IMR-90 (cell line): ENCODE data around the gene IQCE. TPM values are rescaled to one million over a fixed set of nuclear protein-coding genes. Genes with fewer than 3 reads are reported as not detected.

Source experiments
- ATAC-seq: fragments of 200-7000 bp; cut with Tn5 transposase; 2 replicates; pipeline ENCODE4 v1.9.1; 2020; ENCODE audit warnings: low read depth, mild to moderate bottlenecking, moderate library complexity
- BruUV-seq: library from RNA; stranded (reverse); fragments of 400-500 nt; replicated peaks from 2 replicates; lab custom pipeline; 2021; lab: Mats Ljungman, UMichigan
- CTCF ChIA-PET: fragments of 300-600 bp; formaldehyde crosslinking; extraction: SDS; loops from one replicate; lab custom pipeline; 2021; ENCODE audit warnings: antibody characterized with exemption; lab: Yijun Ruan, JAX
- POLR2A ChIA-PET: fragments of 300-600 bp; sonication (Branson Sonifier 250); formaldehyde crosslinking; loops from one replicate; lab custom pipeline; 2022; ENCODE audit warnings: antibody characterized with exemption; ENCODE audit not compliant: unreplicated experiment; lab: Charles Lee
- DNase-seq: peaks from one replicate; pipeline ENCODE4 v3.0.0; 2013
- H2AFZ ChIP-seq: replicated peaks from 2 replicates; pipeline ENCODE3; 2013; ENCODE audit warnings: low read length, mild to moderate bottlenecking; ENCODE audit not compliant: poor library complexity
- H2AK5ac ChIP-seq: 2 replicates; pipeline ENCODE4 v1.6.1; 2013; ENCODE audit warnings: low read depth, low read length, inconsistent platforms
- H2AK9ac ChIP-seq: replicated peaks from 2 replicates; pipeline ENCODE3; 2013; ENCODE audit warnings: mild to moderate bottlenecking, low read depth, low read length, moderate library complexity; ENCODE audit not compliant: poor library complexity
- H2BK120ac ChIP-seq: 2 replicates; pipeline ENCODE4 v1.6.1; 2013; ENCODE audit warnings: low read depth, low read length, inconsistent platforms
- H2BK15ac ChIP-seq: 3 replicates; pipeline ENCODE4 v1.6.1; 2013; ENCODE audit warnings: low read depth, low read length, inconsistent platforms
- H2BK20ac ChIP-seq: 2 replicates; pipeline ENCODE4 v1.6.1; 2013; ENCODE audit warnings: low read depth, mild to moderate bottlenecking, inconsistent platforms, low read length, moderate library complexity
- H2BK5ac ChIP-seq: 2 replicates; pipeline ENCODE4 v1.6.1; 2013; ENCODE audit warnings: mild to moderate bottlenecking, low read depth, low read length, inconsistent platforms; ENCODE audit not compliant: poor library complexity, severe bottlenecking
- H3K14ac ChIP-seq: replicated peaks from 2 replicates; pipeline ENCODE4 v1.6.1; 2013; ENCODE audit warnings: low read depth, low read length, inconsistent platforms
- H3K18ac ChIP-seq: 2 replicates; pipeline ENCODE4 v1.6.1; 2013; ENCODE audit warnings: low read depth, low read length, control low read depth
- H3K23ac ChIP-seq: 2 replicates; pipeline ENCODE4 v1.6.1; 2013; ENCODE audit warnings: low read depth, low read length, inconsistent platforms
- H3K27ac ChIP-seq: 2 replicates; pipeline ENCODE4 v1.5.1; 2013; ENCODE audit warnings: mild to moderate bottlenecking, control low read depth, low read length; ENCODE audit not compliant: insufficient read depth
- H3K27me3 ChIP-seq: 2 replicates; pipeline ENCODE4 v1.6.1; 2013; ENCODE audit warnings: low read length; ENCODE audit not compliant: control insufficient read depth, insufficient read depth
- H3K36me3 ChIP-seq: 2 replicates; pipeline ENCODE4 v1.6.1; 2013; ENCODE audit warnings: low read length, mixed read lengths; ENCODE audit not compliant: control insufficient read depth, insufficient read depth
- H3K4ac ChIP-seq: 2 replicates; pipeline ENCODE4 v1.6.1; 2013; ENCODE audit warnings: low read depth, low read length, inconsistent platforms
- H3K4me1 ChIP-seq: 2 replicates; pipeline ENCODE4 v1.6.1; 2013; ENCODE audit warnings: low read length, mixed read lengths; ENCODE audit not compliant: control insufficient read depth, insufficient read depth
- H3K4me2 ChIP-seq: 2 replicates; pipeline ENCODE4 v1.6.1; 2013; ENCODE audit warnings: low read depth, mild to moderate bottlenecking, control low read depth, low read length, moderate library complexity
- H3K4me3 ChIP-seq: 2 replicates; pipeline ENCODE4 v1.5.1; 2013; ENCODE audit warnings: low read depth, mild to moderate bottlenecking, control low read depth, low read length, moderate library complexity; ENCODE audit not compliant: insufficient read depth
- H3K56ac ChIP-seq: 2 replicates; pipeline ENCODE4 v1.6.1; 2013; ENCODE audit warnings: low read length, inconsistent platforms; ENCODE audit not compliant: insufficient read depth; ENCODE audit errors: extremely low read depth
- H3K79me1 ChIP-seq, 2 experiments: 2 replicates each; pipeline ENCODE4 v1.6.1; 2013; ENCODE audit warnings: low read length in 2 of 2, inconsistent platforms in 1 of 2, low read depth in 1 of 2
- H3K9ac ChIP-seq: 2 replicates; pipeline ENCODE4 v1.6.1; 2013; ENCODE audit warnings: low read depth, low read length, control low read depth
- H3K9me1 ChIP-seq: 2 replicates; pipeline ENCODE4 v1.6.1; 2013; ENCODE audit warnings: low read length, inconsistent platforms; ENCODE audit not compliant: insufficient read depth
- H3K9me3 ChIP-seq: 2 replicates; pipeline ENCODE4 v1.6.1; 2013; ENCODE audit warnings: low read length; ENCODE audit not compliant: control insufficient read depth, insufficient read depth
- H4K20me1 ChIP-seq: 2 replicates; pipeline ENCODE4 v1.6.1; 2013; ENCODE audit warnings: low read length, inconsistent platforms; ENCODE audit not compliant: insufficient read depth
- H4K5ac ChIP-seq: 2 replicates; pipeline ENCODE4 v1.6.1; 2013; ENCODE audit warnings: mild to moderate bottlenecking, low read depth, low read length, control low read depth
- H4K8ac ChIP-seq, 2 experiments: 2 replicates each; pipeline ENCODE4 v1.6.1; 2013; ENCODE audit warnings: low read depth in 2 of 2, low read length in 2 of 2, control low read depth in 1 of 2, inconsistent platforms in 1 of 2
- H4K91ac ChIP-seq: 2 replicates; pipeline ENCODE4 v1.6.1; 2013; ENCODE audit warnings: low read depth, low read length, inconsistent platforms; ENCODE audit not compliant: insufficient read depth
- BHLHE40 ChIP-seq: fragments of 150-350 bp; IDR thresholded peaks from 2 replicates; pipeline ENCODE4 v1.6.1; 2016; ENCODE audit warnings: mild to moderate bottlenecking, low read depth, low read length
- CEBPB ChIP-seq: IDR thresholded peaks from 2 replicates; pipeline ENCODE4 v1.6.1; 2012; ENCODE audit warnings: low read depth, low read length, improper control_type of control experiment
- CHD1 ChIP-seq: IDR thresholded peaks from 2 replicates; pipeline ENCODE4 v1.6.1; 2012; ENCODE audit warnings: low read depth, low read length, improper control_type of control experiment
- CTCF ChIP-seq: conservative IDR thresholded peaks from 2 replicates; pipeline ENCODE4 v1.5.1; 2012; ENCODE audit warnings: mild to moderate bottlenecking, low read depth, low read length, improper control_type of control experiment
- ELK1 ChIP-seq: fragments of 150-350 bp; IDR thresholded peaks from 2 replicates; pipeline ENCODE4 v1.6.1; 2016; ENCODE audit warnings: low read depth, mild to moderate bottlenecking, low read length, moderate library complexity, borderline replicate concordance
- FOS ChIP-seq: fragments of 150-350 bp; IDR thresholded peaks from 2 replicates; pipeline ENCODE4 v1.6.1; 2016; ENCODE audit warnings: low read depth, low read length
- MAFK ChIP-seq: IDR thresholded peaks from 2 replicates; pipeline ENCODE4 v1.6.1; 2012; ENCODE audit warnings: low read depth, low read length, improper control_type of control experiment
- MAZ ChIP-seq: IDR thresholded peaks from 2 replicates; pipeline ENCODE4 v1.6.1; 2012; ENCODE audit warnings: low read depth, mild to moderate bottlenecking, low read length, improper control_type of control experiment, moderate library complexity, borderline replicate concordance
- MXI1 ChIP-seq: IDR thresholded peaks from 2 replicates; pipeline ENCODE4 v1.6.1; 2012; ENCODE audit warnings: low read depth, mild to moderate bottlenecking, low read length, moderate library complexity, borderline replicate concordance
- NFE2L2 ChIP-seq: fragments of 150-350 bp; IDR thresholded peaks from 2 replicates; pipeline ENCODE4 v1.6.1; 2016; ENCODE audit warnings: low read depth, mild to moderate bottlenecking, low read length
- POLR2A ChIP-seq: IDR thresholded peaks from 2 replicates; pipeline ENCODE4 v1.6.1; 2012; ENCODE audit warnings: mild to moderate bottlenecking, low read depth, low read length
- RAD21 ChIP-seq: IDR thresholded peaks from 2 replicates; pipeline ENCODE4 v1.6.1; 2012; ENCODE audit warnings: low read length, improper control_type of control experiment
- RCOR1 ChIP-seq: IDR thresholded peaks from 2 replicates; pipeline ENCODE4 v1.6.1; 2012; ENCODE audit warnings: mild to moderate bottlenecking, low read length, improper control_type of control experiment; ENCODE audit not compliant: insufficient replicate concordance
- RFX5 ChIP-seq: IDR thresholded peaks from 2 replicates; pipeline ENCODE4 v1.8.0; 2012; ENCODE audit warnings: low read depth, mild to moderate bottlenecking, low read length, moderate library complexity
- SMC3 ChIP-seq: fragments of 150-350 bp; IDR thresholded peaks from 2 replicates; pipeline ENCODE4 v1.6.1; 2016; ENCODE audit warnings: low read depth, mild to moderate bottlenecking, antibody characterized with exemption, low read length, moderate library complexity
- USF2 ChIP-seq: fragments of 150-350 bp; IDR thresholded peaks from 2 replicates; pipeline ENCODE4 v1.6.1; 2017; ENCODE audit warnings: mild to moderate bottlenecking, antibody characterized with exemption, low read length, low read depth
- WGBS, 2 experiments: methylation state at CpG; one replicate each; pipeline versions ENCODE4 v1.1.5 to v1.1.7; 2013; ENCODE audit warnings: missing lambda C conversion rate in 2 of 2; ENCODE audit not compliant: insufficient read length in 1 of 2; ENCODE audit errors: extremely low coverage in 2 of 2; 5-methylcytosine and 5-hydroxymethylcytosine counted together
- dilution Hi-C: fragments of 300-500 bp; cut with HindIII; formaldehyde crosslinking; loops from one replicate; pipeline ENCODE4 v1.14.3; 2018; ENCODE audit warnings: low sequenced_read_pairs; ENCODE audit not compliant: unreplicated experiment
- in situ Hi-C: fragments of 300-500 bp; cut with MboI; formaldehyde crosslinking; loops from 3 replicates; pipeline ENCODE4 v1.14.3; 2019; ENCODE audit warnings: low sequenced_read_pairs, inconsistent platforms, mixed read lengths
- intact Hi-C: fragments of 100-400 bp; cut with micrococcal nuclease; formaldehyde crosslinking; loops from 2 replicates; pipeline ENCODE4 v1.10.0; 2022
- polyA plus RNA-seq, 3 experiments: library from polyadenylated mRNA; depleted of rRNA; stranded (reverse); fragments of >200 nt; gene quantifications; 2 replicates each; pipeline ENCODE4 v1.2.3, GENCODE V29; 2012; ENCODE audit warnings: low replicate concordance in 1 of 3
- total RNA-seq: library from RNA; depleted of rRNA; stranded (reverse); fragments of >200 nt; gene quantifications from 2 replicates; pipeline ENCODE4 v1.2.3, GENCODE V29; 2012

IQCE gene
- total and polyA plus RNA-seq, 2 of the 4 experiments (the other 2 are of a cell fraction), result 5.0 to 6.3 TPM

GRCh38 chr7:2568521-2569223, 9.9 kb downstream of the IQCE start:
- H4K91ac ChIP-seq, result no peak overlapping the region
- H3K56ac ChIP-seq, result no peak overlapping the region
- H3K18ac ChIP-seq, result no peak overlapping the region
- no peaks in the 10 kb centered on the region for H3K27me3 ChIP-seq
- no TSS peak for BruUV-seq
- no peaks in the 10 kb centered on the region for H4K20me1 ChIP-seq
- H3K4ac ChIP-seq, result no peak overlapping the region
- DNase-seq (no peak), ATAC-seq (no peak)
- no peak overlapping the region for H2BK5ac ChIP-seq
- WGBS, 2 experiments, result 76% methylated on average over 8 of the region's 24 CpGs; no CpG with 5 or more reads in 1 of the 2 experiments
- peaks cover 3% of the 10 kb centered on the region for H3K36me3 ChIP-seq
- H2BK15ac ChIP-seq, result no peak overlapping the region
- H2BK120ac ChIP-seq, result no peak overlapping the region
- TF ChIP-seq FOS (no peak), MXI1 (no peak), POLR2A (no peak), NFE2L2 (no peak), CTCF (no peak), CEBPB (no peak), ELK1 (no peak), MAFK (no peak), SMC3 (no peak), MAZ (no peak), RFX5 (no peak), BHLHE40 (no peak), RCOR1 (no peak), RAD21 (no peak), USF2 (no peak), CHD1 (no peak)
- no peak overlapping the region for H4K8ac ChIP-seq
- dilution Hi-C loops (no loop called here), intact Hi-C loops (loop anchor here (1.0 to 5.0 kb wide), 2 partner anchors 113 to 589 kb away; no protein-coding TSS in a partner anchor), in situ Hi-C loops (no loop called here)
- no peak overlapping the region for H2AFZ ChIP-seq
- H2AK9ac ChIP-seq, result no peak overlapping the region
- H3K9me3 ChIP-seq, result no peaks in the 10 kb centered on the region
- ChIA-PET CTCF (no interaction called here), POLR2A (no interaction called here)
- no peak overlapping the region for H2AK5ac ChIP-seq
- H4K5ac ChIP-seq, result no peak overlapping the region
- H3K27ac ChIP-seq, result no peak overlapping the region
- peaks cover 7% of the 10 kb centered on the region; the same call in 1 of the 2 replicates for H3K9me1 ChIP-seq
- H2BK20ac ChIP-seq, result no peak overlapping the region
- H3K79me1 ChIP-seq, result peaks cover 10% of the 10 kb centered on the region in 2 experiments; a peak in 1 of 4 replicates
- H3K4me3 ChIP-seq, result no peak overlapping the region
- H3K14ac ChIP-seq, result no peak overlapping the region
- H3K9ac ChIP-seq, result no peak overlapping the region
- H3K4me2 ChIP-seq, result no peak overlapping the region
- peaks cover 9% of the 10 kb centered on the region for H3K4me1 ChIP-seq
- no peak overlapping the region for H3K23ac ChIP-seq
